NCI-H2029 (cell line): Measurements from ENCODE around the gene HDAC8.
A peak's percentile ranks its signal among the peaks of the same experiment; 100 is the strongest.
"Not testable (repeated sequence)": the region's sequence is repeated elsewhere in the genome, so short reads cannot be mapped to it uniquely, and the experiment has no call there.

Source experiments
- DNase-seq: peaks from one replicate; lab custom pipeline; 2025; lab: John Stamatoyannopoulos, UW

HDAC8 gene

DNA sequence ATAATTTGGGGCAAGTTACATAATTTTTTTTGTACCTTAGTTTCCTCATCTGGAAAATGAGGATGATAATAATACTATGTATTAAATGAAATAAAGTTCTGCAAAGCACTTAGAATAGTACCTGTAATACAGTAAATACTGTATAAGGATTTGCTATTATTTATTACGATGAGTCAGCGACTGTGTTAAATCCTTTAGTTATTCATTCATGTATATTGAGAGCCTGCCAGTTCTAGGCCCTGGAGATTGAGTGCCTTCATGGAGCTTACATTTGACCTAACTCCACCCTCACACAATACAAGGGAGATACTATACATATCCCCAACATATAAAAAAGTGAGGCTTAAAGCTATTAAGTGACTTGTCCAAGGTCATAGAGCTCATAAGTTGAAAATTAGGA, 199.9 kb downstream of the HDAC8 start:
- no peak for DNase-seq

DNA sequence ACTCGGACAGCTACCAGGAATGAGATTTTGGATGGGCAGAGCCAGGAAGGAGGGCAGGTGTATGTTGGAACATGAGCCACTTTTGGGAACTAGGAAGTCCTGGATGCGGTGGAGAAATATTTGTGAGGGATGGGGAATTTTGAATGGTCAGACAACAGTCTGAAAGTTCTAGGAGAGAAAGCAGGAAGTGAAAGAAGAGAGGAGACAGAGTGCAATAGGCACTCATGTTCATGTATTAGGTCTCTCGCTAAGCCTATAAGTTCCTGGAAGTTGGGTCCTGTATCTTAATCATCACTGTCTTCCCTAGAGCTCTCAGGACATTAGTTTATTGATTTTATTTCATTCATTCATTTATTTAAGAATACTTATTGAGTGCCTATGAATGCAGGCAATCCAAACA, 201.2 kb downstream of the HDAC8 start:
- no peak for DNase-seq

DNA sequence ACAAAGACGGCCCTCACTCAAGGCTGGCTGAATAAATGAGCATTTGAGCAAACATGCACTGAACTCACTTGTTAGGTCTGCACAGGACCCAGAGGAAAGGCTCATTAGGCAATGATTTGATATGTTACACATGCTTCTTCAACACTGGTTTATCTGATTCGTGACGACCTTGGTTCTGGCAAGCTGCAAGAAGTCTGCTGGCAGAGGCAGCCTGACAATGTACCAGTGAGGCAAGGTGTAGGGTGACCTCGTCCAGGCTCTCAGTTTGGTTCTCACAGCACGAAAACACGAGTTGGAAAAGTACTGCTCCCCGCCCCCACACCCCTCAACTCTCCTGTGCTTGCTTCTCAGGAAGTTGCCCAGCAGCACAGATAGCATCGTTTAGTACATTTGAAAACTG, 203.8 kb downstream of the HDAC8 start:
- no peak for DNase-seq

DNA sequence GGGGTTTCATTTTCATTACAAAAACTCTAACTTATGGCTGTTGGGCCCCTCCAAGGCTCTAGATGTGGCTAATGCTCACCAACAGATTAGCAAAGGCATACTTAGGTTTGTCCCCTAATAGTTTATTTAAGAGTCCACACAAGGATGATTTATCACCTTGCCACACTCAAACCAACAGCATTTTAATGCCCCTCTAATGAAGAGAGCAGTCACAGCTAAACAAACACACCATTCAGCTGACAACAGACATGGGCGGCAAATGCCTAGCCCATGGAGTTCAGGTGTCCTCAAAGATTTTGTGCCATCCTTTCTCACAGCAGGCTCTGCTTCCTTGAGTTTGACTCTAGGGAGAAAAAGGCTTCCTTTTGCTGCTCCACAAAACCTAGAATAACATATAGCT, 205.1 kb downstream of the HDAC8 start:
- DNase-seq = no peak

DNA sequence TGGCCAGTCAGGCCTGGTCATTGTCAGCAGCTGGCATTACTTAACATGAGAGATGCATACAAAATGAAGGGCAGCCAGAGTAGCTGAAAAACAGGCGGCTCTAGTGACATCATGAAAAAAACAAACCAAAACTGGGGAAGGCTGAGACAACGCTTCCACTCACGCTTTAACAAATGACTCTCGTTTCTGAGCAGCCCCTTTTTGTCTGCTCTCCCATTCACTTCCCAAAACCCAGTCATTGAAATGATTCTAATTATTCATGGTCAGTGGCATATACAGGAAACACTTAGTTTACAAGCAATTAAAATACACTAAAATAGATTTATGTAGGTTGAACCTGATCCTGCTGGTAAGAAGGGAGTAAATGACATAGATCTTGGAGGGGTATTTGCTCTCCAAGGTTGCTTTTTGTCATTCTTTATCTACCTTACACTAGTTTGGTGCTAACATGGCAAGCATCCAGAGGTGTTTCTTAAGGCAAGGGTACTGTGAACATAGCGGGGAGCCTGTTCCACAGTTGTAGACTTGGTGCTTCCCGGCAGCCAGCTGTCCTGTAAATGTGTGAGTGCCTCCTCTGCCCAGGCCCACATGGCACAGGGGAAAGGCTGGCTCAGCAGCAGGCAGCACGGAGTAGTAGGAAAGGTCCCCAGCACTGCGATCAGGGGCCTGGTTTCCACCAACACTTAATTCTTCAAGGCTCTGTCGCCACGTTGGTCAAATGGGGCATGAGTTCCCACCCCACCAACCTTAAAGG, 205.8 kb downstream of the HDAC8 start:
- DNase-seq = no peak

DNA sequence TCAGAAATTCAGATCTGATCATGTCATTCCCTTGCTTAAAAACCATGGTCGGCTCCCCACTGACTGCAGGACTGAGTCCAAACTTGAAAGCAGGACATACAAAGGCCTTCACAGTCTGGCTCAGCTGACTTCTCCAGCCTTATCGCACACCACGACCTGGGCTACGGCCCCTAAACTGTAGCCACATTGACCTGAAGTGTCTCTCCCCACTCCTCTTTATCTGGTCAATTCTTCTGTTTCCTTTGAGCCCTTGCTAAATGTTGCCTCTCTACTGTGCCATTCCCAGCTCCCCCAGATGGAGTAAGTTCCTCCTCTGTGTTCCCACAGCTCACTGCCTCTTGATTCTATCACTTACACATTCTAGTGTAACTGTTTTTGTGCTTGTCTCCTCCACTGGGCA, 206.5 kb downstream of the HDAC8 start:
- DNase-seq = no peak

DNA sequence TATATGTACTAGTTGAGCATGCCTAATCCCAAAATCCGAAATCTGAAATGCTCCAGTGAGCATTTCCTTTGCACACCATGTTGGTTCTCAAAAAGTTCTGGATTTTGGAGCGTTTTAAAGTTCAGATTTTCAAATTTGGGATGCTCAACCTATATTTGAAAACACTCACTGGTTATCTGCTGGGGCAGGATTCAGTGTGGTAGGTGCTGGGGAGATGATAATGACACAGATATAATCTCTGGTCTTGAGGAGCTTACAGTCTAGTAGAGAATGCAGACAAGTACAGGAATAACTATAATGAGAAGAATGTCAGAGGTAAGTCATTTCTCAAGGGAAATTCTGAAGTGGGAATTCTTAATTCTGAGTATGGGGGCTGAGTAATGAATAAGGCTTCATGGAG, 207.5 kb downstream of the HDAC8 start:
- no peak for DNase-seq

DNA sequence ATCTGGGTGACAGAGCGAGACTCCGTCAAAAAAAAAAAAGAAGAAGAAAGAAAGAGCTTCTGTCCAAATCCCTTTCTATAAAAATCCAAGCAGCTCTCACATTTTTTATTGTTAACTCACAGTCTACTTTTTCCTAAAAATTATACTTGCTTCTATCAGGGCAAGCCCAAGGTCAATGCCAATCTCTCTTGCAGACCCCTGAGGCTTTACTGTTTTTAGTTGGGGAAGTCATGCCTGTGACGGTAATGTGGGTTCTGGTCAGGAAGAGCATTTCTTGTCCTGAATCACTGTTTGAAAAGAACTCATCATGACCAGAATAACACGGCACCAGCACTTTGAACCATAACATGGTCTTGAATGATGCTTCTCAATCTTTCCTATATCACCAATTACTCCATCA, 212.3 kb downstream of the HDAC8 start:
- DNase-seq = no peak

DNA sequence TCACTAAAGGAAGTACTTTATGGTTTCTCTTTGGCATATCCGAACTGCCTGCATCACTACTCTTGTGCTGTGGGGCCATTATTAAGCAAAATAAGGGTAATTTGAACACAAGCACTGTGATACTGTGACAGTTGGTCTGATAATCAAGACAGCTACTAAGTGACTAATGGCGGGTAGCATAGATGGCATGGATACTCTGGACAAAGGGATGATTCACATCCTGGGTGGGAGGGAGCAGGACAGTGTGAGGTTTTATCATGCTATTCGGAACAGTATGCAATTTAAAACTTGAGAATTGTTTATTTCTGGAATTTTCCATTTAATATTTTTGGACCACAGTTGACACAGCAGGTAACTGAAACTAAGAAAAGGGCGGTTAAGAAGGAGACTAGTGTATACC, 214.3 kb downstream of the HDAC8 start:
- DNase-seq = no peak

DNA sequence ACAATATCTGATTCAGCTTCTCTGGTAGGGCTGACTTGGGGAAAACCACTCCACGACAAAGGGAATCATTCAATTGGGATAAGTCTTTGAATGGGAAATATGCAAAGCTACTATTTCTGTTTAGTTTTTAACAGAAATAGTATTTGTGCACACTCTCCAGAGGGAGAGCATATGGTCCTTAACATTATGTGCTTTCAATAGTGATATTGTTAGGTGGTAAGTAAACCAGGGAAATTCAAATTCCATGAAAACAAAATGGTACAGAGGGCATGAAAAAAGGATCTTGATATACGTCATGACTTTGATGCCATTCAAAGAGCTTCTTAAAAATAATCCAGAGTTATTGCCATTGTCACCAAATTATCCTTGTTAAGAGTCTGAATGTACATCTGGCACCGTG, 219.9 kb downstream of the HDAC8 start:
- DNase-seq = no peak

DNA sequence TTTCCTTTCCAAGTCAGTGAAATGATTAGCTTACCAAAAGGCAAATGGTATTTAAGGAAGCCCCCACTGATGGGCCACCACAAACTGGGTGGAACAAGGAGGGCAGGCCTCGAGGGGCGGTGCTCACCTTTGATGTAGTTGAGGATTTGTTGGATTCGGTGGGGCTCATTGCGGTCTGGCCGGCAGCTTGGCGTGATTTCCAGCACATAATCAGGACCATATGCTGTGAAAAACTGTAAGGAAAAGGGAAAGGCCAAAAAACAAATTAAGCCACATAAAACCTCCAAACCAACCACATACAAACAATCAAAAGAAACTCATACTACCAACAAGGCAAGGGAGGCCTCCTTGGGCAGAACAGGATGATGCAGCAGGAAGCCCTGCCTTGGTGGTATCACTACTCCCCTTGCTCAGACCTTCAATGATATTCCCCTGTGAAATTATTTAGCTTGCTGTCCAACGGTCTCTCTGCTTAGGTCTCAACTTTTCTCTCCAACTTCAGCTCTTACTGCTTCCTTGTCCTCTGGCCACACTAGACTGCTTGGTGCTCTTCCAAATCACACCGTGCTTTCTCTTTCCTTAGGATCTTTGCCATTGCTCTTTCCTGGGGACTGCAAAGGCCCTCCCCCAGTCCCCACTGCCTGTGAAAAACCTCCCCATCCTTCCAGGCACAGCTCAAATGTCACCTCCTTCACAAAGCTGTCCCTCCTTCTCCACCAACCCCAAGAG, 220.9 kb downstream of the HDAC8 start:
- no peak for DNase-seq

DNA sequence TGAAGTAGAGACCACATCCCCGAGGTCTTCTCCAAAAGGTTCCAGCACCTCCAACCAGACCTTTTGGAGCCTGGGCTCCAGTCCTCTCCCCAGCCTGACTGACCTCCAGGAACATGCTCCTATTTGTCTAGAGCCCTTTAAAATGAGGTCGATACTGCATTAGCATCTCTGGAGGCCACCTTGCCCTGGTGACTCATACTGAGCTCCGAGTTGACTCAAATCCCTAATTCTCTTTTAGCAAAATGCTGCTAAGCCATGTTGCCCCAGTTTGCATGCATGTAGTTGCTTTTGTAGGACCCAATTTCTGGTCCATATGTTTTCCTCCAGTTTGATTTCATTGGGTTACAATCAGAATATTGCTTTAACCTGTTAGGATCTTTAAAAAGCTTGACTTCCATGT, 223.5 kb downstream of the HDAC8 start:
- DNase-seq = no peak

DNA sequence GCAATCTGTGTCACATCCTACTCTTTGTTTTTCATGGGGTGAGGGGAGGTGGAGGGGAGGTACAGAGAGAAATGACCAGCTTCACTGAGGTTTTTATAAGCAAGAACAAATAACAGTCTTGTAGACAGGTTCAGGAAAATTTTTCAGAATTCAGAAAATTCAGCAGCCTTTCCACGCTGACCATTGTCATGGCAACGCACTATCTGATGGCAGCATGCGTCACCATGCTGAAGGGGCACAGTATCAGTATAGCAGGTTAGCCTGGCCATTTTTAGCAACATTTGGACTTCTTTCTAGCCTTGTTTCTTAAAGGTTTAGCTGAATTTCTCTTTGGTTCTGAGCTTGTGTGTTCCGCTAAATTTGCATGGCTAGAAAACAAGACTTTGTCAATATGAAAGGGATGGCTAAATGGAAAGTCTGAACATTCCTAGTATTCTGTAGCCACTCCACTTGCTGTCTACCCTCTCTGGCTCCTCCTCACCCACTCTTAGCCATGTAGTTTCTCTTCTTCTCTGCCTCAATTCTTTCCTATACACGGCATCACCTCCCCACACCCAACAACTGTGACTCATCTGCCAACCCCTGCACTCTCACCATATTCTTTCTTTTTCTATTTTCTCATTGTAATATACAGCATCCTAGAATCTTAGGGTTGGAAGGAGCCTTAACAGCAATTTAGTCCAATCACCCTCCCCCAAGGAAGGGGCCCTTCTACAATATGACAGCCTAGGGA, 224.2 kb downstream of the HDAC8 start:
- no peak for DNase-seq

DNA sequence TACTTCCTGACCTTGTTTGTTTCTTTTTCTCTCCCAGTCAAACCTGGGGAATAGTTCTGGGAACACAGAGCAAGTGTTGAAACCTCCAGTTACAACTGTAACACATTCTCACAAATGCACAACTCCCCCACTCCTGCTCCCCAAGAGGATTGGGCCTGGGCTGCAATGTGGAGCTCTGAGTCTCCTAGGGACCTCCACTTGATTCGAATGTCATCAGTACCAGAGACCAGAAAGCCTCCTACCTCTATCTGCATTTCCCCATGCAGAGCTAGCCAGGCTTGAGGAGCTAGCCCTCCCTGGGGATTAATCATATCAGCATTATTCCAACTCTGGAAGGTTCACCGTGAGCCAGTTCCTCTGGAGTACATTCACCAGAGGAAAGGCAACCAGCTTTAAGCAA, 225.3 kb downstream of the HDAC8 start:
- no peak for DNase-seq

DNA sequence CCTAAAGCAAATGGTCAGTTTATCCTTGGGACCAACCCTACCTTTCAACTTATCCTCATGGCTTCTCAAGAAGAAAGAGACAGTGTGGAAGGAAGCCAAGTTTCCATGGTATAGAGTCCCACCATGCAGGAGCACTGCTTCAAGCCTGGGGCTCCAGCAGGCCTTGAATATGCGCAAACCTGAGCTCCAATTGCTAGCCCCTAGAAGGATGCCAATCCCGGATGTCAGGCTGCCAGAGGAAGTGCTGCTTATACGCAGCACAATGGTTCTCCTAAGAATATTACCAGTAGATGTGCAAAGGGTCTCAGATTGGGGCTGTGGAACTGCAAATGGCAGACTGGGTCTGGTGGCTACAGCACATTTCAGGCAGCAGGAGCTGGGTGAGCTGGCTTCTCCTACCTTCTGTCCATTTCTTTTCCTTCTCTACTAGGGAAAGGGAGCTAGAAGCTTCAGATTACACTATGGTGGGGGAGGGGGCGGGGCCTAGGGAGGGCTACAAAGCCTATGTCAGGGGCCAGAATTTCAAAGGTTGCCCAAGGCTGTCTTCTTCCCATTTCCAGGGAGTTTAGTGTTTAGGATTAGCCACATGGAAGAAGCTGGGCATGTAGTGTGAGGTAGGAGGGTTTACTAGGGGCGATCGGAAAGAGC, 226.2 kb downstream of the HDAC8 start:
- no peak for DNase-seq

DNA sequence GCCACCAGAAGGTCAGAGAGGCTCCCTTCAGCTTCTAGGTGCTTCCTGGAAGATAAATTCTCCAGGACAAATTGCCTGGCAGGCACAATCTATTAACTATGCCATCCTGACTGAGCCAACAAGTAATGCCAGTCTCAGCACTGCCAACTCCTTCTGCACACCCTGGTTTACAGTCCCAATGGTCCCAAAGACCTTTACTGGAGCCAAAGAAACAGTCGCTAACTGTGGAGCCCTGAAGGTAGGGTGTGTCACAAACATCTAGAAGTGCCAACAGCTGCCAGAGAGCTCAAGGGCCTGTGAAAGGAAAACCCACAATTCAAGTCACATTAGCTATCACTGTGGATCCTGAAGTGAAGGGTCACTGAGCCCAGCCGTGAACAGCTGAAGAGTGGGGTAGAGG, 232.0 kb downstream of the HDAC8 start:
- DNase-seq = no peak

DNA sequence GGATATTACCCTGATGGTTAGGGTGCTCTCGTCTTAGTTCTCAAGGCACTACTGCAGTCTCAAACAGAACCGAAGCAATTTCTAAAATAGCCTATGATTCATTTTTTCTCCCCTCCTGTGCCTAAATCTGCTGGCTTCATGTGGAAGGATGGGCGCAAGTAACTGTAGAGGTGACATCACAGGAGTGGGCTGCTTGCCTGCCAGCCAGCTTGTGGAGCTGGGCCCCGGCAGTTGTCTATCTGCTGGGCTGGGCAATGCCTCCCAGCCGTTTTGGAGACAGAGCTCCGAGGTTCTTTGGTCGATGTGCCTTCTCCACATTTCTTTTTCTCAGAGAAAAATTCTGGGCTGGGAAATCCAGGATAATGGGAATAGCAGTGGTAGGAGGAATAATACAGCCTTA, 232.6 kb downstream of the HDAC8 start:
- DNase-seq = no peak

DNA sequence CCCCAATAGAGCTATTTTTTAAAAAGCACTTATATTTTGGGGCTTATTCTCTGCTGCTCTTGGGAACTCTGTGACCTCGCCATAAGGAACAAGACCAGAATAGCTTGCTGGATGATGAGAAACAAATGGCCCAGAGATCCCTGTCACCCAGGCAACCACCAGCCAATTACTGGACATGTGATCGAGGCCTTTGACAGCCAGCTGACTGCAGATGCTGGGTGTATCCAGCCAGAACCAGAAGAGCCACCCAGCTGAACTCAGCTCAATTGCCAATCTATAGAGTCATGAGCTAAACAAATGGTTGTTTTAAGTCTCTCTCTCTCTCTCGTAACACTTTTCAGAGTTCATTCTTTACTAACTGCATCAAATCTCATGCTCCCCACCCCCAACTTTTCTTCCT, 242.5 kb downstream of the HDAC8 start:
- DNase-seq = peak; percentile 1

DNA sequence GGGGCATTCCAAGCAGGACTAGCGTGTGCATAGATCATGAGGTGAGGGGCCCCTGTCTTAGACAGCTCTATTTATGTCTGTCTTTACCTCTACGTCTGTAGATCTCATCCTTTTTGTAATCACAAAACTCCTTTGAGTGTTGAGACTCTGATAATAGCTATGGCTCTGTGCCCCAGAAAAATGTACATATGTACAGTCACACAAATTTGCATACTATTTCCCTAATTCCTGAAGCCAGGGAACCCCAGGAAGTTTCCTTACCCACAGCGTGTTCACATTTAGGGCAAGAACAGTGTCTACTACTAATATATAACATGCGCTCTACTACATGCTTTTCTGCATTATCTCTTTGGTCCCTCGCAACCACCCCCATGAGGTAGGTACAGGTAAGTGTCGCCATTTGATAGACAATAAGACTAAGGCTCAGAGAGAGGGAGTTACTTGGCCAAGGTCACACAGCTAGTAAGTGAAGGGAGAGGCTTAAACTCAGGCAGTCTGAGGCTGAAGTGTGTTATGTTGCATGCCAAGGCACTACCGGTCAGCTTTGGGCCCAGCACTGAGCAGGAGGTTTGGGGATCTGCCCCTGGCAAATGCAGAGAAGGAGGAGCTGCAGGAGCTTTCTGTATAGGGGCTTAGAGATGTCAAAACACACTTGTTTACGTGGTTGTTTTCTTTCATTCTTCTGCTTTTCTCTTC, 245.9 kb downstream of the HDAC8 start:
- no peak for DNase-seq

DNA sequence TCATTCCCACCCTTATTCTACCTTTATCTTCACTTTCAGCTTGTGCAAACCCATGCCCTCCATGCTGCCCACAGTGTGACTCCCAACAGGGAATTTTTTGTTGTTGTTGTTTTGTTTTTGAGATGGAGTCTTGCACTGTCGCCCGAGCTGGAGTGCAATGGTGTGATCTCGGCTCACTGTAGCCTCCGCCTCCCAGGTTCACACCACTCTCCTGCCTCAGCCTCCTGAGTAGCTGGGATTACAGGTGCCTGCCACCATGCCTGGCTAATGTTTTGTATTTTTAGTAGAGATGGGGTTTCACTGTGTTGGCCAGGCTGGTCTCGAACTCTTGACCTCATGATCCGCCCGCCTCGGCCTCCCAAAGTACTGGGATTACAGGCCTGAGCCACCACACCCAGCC, 253.0 kb downstream of the HDAC8 start:
- not testable (repeated sequence) for DNase-seq

DNA sequence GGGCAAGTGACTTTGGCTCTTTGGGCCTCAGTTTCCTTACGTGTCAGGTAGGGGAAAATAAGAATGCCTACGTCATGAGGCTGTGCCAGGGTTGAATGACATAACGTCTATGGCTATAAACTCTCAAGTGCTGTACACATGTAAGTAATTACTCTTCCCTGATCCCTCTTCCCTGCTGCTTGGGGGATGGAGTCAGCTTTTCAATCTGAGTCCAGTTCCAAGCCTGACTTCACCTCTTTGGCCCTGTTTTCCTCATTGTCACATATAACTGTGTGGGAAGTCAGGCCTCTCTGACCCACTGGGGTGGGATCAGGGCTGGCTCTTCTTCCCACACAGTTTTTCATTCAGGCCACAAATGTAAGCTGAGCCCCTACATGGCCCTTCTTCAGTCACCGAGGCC, 255.5 kb downstream of the HDAC8 start:
- DNase-seq = no peak
